ENCODE measurements around the gene HOXB4.

The HOXB4 gene

DNA sequence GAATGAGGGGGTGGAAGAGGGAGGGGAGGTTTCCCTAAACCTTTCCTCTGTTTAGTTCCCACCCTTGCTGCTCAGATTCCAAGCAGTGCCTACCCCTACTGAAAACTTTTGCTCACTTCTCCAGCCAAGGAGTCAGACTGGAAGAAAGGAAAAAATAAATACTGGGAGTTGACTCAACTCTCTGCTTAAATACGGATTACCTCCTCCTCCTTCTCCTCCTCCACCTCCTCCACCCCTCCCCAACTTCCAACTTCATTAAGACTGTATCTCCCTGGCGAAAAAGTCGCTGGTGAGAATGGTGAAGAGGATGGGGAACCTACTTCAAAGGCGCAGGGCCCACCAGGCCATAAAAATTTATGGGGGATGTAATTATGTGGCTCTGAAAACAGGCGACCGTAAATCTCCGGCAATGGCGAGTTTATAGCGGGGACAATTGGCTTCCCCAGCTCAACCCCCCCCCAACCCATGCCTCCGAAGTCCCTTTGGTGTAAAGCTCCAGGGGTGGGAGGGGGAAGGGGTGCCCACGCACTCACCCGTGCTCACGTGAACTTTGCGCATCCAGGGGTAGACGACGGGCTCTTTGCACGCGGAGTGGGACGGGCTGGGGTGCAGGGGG, 712 bp downstream of the HOXB4 start:
- TF ChIP-seq, protein P1, sequence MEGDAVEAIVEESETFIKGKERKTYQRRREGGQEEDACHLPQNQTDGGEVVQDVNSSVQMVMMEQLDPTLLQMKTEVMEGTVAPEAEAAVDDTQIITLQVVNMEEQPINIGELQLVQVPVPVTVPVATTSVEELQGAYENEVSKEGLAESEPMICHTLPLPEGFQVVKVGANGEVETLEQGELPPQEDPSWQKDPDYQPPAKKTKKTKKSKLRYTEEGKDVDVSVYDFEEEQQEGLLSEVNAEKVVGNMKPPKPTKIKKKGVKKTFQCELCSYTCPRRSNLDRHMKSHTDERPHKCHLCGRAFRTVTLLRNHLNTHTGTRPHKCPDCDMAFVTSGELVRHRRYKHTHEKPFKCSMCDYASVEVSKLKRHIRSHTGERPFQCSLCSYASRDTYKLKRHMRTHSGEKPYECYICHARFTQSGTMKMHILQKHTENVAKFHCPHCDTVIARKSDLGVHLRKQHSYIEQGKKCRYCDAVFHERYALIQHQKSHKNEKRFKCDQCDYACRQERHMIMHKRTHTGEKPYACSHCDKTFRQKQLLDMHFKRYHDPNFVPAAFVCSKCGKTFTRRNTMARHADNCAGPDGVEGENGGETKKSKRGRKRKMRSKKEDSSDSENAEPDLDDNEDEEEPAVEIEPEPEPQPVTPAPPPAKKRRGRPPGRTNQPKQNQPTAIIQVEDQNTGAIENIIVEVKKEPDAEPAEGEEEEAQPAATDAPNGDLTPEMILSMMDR (IDR thresholded peaks at IDR 0.05; ENCODE audit: low read depth, low read length): no peak
- no peak for DNase-seq (ENCODE audit: extremely low read depth, low read depth)

DNA sequence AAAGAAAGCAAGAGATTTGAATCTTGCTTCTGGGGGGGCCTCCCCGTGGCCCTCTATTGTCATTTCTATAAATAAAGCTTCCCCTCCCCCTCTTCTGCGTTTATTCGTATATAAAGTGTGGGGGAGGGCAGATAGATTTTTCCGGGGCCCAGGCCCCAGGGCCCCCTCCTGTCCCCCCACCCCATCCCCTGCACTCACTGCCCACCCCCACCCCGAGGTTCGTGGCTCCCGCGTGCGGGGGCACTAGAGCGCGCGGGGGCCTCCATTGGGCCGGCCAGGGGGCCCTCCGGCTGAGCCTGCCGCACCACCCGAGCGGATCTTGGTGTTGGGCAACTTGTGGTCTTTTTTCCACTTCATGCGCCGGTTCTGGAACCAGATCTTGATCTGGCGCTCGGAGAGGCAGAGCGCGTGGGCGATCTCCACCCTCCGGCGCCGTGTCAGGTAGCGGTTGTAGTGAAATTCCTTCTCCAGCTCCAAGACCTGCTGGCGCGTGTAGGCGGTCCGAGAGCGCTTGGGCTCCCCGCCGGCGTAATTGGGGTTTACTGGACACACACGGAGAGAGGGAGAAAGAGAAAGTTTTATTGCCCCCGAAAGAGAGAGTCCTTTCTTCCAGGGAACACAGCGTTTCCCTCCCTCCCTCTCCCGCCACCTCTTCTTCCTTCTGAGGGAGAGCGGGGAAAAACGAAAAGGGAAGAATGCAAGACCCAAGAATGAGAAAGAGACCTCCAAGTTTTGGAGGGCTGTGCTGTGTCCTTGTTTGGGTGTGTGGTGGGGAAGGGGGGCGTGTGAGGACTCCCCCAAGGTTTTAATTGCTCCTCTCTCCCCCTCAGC, 1.5 kb downstream of the HOXB4 start:
- no peak for DNase-seq (ENCODE audit: extremely low read depth, low read depth)
- TF ChIP-seq, protein P1 (IDR thresholded peaks at IDR 0.05; ENCODE audit: low read depth, low read length): no peak

DNA sequence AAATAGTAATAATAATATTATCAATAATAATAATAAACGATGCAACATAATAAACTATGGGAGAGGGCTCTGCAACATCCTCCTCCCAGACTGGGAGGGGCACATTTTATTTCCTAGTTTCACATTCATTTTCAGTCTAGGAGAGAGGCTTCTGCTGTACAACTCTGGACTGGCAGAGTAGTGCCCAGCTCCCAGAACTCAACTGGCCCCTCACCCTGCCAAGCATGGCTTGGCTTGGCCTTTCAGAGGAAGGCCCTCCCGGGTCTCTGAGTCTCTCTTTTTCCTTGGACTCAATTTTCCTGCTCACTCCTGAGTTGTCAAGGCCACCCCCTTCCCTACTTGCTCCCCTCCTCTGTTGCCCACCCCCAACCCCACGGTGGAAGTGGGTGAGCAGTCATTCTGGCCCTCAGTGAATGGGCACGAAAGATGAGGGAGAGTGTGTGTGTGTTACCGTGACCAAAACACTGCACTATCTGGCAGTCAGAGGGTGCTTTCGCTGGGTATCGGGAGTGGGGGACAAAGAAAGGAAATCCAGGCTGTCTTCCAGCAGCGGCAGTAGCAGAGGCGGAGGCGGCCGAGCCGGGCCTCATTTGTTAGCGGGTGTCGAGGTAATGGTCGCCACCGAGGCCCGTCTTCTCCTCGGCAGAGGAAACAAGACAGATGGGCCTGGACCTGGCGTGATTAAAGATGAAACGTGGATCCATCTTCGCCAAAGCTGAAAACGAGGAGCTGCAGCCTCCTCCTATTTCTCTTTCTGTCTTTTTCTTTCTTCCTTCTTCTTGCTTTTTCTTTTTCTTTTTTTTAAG, 2.3 kb downstream of the HOXB4 start:
- TF ChIP-seq, protein P1 (IDR thresholded peaks at IDR 0.05; ENCODE audit: low read depth, low read length): no peak

DNA sequence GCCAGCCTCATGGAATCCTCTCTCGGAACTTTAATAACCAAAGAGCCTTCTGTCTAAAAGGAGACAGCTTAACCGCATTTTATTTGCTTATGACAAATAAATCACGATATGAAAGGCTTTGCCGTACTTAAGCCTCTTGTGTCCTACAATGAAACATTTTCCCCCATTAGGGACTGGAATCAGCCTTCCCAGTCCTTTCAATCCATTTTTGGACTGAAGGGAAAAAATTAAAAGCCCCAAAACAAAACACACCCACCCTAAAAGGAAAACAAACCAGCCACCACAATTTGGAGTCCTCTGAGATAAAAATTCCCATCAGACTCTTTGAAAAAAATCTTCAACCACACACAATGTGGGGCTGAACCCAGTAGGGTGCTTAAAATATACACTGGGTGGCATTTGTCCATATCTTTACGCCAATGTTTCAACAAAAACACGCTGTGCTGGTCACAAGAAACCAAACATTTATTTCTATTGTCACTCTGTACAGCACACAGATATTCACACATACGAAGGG, 3.0 kb downstream of the HOXB4 start:
- DNase-seq (ENCODE audit: extremely low read depth, low read depth): no peak
- TF ChIP-seq, protein P1 (IDR thresholded peaks at IDR 0.05; ENCODE audit: low read depth, low read length): no peak

More for the DNA sequence above, 2.3 kb downstream of the HOXB4 start:
- no peak for DNase-seq (ENCODE audit: extremely low read depth, low read depth)

DNA sequence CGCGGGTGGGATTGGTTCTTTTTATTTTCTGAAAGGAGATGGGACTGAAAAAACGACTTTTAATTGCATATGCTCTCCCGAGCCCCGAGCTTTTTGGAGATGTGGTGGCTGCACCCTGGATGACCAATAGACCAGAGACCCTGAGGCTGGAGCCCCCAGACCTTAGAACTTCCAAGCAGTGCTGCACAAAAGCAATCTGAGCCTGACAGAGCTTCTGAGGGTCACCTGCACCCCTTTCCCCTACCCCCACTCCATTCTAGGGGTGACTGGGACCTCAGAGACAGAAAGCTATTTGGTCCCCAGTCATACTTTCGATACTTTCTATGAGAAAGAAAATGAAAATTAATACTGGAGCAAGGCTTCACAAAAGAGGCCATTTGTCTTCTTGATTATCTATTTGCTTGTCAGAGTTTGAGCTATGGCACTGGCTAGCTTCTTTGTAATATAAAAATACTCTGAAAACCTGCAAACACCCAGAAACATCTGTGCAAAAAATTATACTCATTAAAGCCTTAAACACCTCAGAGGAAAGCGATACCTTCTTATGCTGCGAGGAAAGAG, 3.6 kb downstream of the HOXB4 start:
- TF ChIP-seq, protein P1 (IDR thresholded peaks at IDR 0.05; ENCODE audit: low read depth, low read length): no peak

DNA sequence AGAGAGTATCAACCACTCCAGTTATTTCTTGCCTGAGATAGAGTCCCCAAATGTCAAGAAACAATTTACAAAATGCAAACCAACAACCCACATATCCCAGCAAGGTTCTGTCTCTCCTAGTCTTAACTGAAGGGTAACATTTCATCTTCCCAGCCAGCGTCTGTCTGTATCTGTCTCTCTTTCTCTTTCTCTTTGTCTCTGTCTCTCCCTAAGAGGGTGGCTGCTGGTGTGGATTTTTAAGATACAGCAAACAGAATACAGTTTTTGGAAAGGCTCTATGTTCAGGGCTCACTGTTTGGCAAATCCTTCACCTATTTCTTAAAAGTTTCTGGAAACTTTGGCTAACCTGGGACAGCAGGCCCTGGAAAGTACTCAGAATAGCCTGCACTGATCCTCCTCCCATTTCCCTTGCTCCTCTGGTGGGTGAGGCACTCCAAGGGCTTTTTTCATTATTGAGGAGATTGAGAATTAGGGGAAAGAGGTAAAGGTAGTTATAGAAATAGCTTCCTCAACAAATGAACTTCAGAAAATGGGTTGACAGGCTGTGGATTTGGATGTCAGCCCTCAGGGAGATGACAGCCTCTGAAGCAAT, 6.2 kb downstream of the HOXB4 start:
- TF ChIP-seq, protein P1 (IDR thresholded peaks at IDR 0.05; ENCODE audit: low read depth, low read length): no peak
- no peak for DNase-seq (ENCODE audit: extremely low read depth, low read depth)

More for the DNA sequence above, 3.6 kb downstream of the HOXB4 start:
- DNase-seq (ENCODE audit: extremely low read depth, low read depth): no peak
